Vagina (tissue), 2 donors: ENCODE results near the gene GNL3.

Experiments used
- POLR2A ChIP-seq, 2 donors: fragments of 450-650 bp; IDR thresholded peaks; one replicate each; pipeline ENCODE4 v1.6.1; 2017; ENCODE audit warnings: antibody characterized with exemption in 2 of 2, mild to moderate bottlenecking in 2 of 2, moderate library complexity in 2 of 2
- POLR2AphosphoS5 ChIP-seq, 2 donors: sonication (generic); formaldehyde crosslinking; IDR thresholded peaks; one replicate each; pipeline ENCODE4 v1.9.0; 2017; ENCODE audit warnings: antibody characterized with exemption in 2 of 2, mild to moderate bottlenecking in 2 of 2, low read depth in 1 of 2; ENCODE audit not compliant: insufficient read depth in 1 of 2

DNA sequence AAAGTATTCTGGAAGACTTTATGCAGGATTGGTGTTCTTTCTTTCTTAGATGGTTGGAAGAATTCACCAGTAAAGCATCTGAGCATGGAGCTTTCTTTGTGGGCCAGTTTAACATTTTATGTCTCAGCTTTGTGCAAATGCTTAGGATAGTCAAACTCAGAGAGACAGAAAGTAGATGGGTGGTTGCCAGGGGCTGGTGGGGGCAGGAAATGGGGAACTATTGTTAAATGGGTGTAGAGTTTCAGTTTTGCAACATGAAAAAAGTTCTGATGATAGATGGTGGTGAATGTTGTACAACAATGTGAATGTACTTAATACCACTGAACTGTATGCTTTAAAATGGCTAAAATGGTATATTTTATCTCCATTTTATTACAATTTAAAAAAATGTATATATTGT, 44.8 kb downstream of the GNL3 start:
- no peak for TF ChIP-seq POLR2A (IDR thresholded peaks at IDR 0.05)
- TF ChIP-seq POLR2AphosphoS5 (IDR thresholded peaks at IDR 0.05; ENCODE audit: insufficient read depth in 1 of 2, low read depth in 1 of 2), result no peak
